Measurements from ENCODE around the gene KIAA0825. TPM values are rescaled to one million over a fixed set of nuclear protein-coding genes. Genes with fewer than 3 reads are reported as not detected.

KIAA0825 gene
- total RNA-seq, 1 donor from 2014 or later, result 5.8 TPM

DNA sequence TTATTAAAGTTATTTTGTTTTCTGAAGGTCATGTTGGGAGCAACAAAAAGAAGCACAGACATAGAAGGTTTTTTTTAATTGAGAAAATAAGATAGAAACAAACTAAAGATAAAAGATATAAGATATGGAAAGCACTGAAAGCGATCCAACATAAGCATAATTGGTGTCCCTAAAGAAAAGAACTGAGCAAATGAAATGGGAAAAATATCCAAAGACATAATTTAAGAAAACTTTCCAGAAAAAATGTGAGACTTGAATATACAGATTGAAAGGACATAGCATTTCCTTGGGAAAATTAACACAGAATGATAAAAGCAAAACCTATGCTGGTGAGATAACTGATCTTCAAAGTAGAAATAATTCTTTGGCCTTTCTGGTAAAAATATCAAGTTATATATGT lies 289.3 kb downstream of the KIAA0825 start:
- no peaks in the 10 kb centered on the region for H3K36me3 Mint-ChIP-seq (ENCODE audit: insufficient read depth)
- peaks cover 30% of the 10 kb centered on the region for H3K9me3 Mint-ChIP-seq (ENCODE audit: low read depth)
- TF ChIP-seq, protein P1, sequence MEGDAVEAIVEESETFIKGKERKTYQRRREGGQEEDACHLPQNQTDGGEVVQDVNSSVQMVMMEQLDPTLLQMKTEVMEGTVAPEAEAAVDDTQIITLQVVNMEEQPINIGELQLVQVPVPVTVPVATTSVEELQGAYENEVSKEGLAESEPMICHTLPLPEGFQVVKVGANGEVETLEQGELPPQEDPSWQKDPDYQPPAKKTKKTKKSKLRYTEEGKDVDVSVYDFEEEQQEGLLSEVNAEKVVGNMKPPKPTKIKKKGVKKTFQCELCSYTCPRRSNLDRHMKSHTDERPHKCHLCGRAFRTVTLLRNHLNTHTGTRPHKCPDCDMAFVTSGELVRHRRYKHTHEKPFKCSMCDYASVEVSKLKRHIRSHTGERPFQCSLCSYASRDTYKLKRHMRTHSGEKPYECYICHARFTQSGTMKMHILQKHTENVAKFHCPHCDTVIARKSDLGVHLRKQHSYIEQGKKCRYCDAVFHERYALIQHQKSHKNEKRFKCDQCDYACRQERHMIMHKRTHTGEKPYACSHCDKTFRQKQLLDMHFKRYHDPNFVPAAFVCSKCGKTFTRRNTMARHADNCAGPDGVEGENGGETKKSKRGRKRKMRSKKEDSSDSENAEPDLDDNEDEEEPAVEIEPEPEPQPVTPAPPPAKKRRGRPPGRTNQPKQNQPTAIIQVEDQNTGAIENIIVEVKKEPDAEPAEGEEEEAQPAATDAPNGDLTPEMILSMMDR (IDR thresholded peaks at IDR 0.05; ENCODE audit: unreplicated experiment), result no peak
- H3K27ac Mint-ChIP-seq, result no peak overlapping the region
- no peak overlapping the region for H3K4me3 Mint-ChIP-seq (ENCODE audit: low read depth)
- DNase-seq (ENCODE audit: low spot score, unreplicated experiment), result no peak
- no peaks in the 10 kb centered on the region for H3K4me1 Mint-ChIP-seq (ENCODE audit: low read depth)
- no peaks in the 10 kb centered on the region for H3K27me3 Mint-ChIP-seq

DNA sequence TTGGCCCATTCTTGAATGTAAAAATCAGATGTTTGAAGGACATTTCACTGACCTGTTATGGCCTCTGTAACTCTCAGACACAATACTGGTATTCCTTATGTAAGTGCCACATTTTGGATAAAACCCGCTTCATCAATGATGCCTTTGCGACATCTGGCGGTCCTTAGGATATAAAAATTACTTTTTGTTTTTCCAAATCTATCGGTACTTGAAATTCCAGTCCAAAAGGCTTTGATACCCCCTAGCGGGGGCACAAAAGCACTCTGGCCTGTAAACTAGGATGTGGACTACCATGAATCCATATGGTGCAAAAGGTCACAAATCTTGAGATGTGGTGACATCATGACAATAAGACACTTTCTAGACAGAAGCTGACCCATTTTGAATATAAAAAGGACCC lies 291.8 kb downstream of the KIAA0825 start:
- no peaks in the 10 kb centered on the region for H3K27me3 Mint-ChIP-seq
- no peak overlapping the region for H3K4me3 Mint-ChIP-seq (ENCODE audit: low read depth)
- no peaks in the 10 kb centered on the region for H3K4me1 Mint-ChIP-seq (ENCODE audit: low read depth)
- TF ChIP-seq, protein P1 (IDR thresholded peaks at IDR 0.05; ENCODE audit: unreplicated experiment), result no peak
- DNase-seq (ENCODE audit: low spot score, unreplicated experiment), result no peak
- H3K36me3 Mint-ChIP-seq (ENCODE audit: insufficient read depth), result no peaks in the 10 kb centered on the region
- H3K27ac Mint-ChIP-seq, result no peak overlapping the region
- H3K9me3 Mint-ChIP-seq (ENCODE audit: low read depth), result peaks cover 19% of the 10 kb centered on the region

DNA sequence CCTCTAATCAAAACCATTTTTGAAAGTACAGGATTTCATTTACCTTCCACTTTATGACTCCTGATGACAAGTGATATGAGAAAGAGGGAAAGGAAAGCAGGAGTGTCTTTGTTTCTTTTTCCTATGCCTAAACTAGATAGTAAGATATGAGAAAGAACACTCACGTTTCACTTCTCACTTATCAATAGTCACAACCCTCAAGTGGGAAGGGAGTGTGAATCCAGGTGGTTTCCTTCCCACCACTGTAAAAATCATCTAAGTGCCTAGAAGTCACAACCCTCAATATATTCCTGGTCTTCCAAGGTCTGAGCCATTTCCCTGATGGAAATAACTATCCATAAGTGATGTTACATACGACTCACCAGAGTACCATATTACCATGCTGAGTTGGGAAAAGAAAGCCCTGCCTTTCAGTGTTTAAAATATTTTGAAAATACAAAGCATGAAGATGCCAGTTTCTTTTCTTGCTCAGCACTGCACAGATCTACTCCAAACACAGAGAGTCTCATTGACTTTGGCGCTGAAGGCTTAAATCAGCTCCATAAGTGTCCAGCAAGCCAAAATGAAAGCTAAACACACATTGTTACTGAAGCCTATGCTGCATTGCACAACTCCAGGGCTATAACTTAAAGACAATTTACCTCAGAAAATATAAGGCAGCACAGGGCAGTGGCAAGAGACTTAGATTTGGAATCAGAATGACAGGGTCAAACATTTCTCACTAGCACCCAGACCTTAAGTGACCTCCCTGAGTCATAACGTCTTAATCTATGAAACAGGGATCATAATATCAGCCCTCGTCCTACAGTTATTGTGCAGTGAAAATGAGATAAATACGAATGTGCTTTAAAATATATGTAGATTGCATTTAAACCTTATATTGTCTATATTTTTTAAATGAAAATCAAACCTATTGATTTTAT lies 301.2 kb downstream of the KIAA0825 start:
- DNase-seq (ENCODE audit: low spot score, unreplicated experiment), result no peak
- Mint-ChIP-seq H3K27ac (no peak overlapping the region), H3K9me3 (ENCODE audit: low read depth) (no peaks in the 10 kb centered on the region), H3K4me1 (ENCODE audit: low read depth) (no peaks in the 10 kb centered on the region), H3K36me3 (ENCODE audit: insufficient read depth) (no peaks in the 10 kb centered on the region), H3K4me3 (ENCODE audit: low read depth) (no peak overlapping the region), H3K27me3 (peaks cover 42% of the 10 kb centered on the region)
- TF ChIP-seq, protein P1 (IDR thresholded peaks at IDR 0.05; ENCODE audit: unreplicated experiment), result no peak

DNA sequence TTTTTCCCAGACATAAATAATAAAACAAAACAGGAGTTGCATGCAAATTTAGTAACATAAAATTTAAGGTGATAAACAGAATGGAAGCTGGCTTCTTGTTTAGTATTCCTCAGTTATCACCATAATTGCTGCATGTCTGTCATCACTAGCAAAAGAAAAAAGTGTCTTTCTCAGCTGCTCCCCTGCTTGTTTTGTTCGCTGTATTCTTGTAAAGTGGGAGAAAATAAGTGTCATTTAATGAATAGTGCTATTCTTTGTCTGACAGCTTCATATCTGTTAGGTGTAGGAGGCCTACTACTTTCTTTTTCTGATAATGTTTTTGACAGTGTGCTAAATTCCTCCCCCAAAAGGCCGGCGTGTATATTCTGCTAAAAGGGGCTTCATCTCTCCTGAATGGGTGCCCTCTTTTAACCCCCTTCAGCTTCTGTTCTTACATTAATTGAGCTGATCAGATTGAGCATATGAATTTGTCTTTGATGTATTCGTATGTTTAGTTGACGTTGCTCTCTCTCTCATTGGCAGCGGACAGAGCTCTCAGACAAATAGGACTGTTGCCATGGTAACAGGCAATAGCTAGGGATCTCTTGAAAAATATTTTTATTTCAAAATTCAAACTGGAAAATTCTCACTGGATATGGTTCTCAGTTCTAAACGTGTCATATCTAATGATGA lies 303.8 kb downstream of the KIAA0825 start:
- Mint-ChIP-seq H3K4me1 (ENCODE audit: low read depth) (no peaks in the 10 kb centered on the region), H3K27me3 (peaks cover 53% of the 10 kb centered on the region), H3K36me3 (ENCODE audit: insufficient read depth) (no peaks in the 10 kb centered on the region), H3K9me3 (ENCODE audit: low read depth) (no peaks in the 10 kb centered on the region), H3K27ac (no peak overlapping the region), H3K4me3 (ENCODE audit: low read depth) (no peak overlapping the region)
- TF ChIP-seq, protein P1 (IDR thresholded peaks at IDR 0.05; ENCODE audit: unreplicated experiment), result no peak
- DNase-seq (ENCODE audit: low spot score, unreplicated experiment), result no peak

DNA sequence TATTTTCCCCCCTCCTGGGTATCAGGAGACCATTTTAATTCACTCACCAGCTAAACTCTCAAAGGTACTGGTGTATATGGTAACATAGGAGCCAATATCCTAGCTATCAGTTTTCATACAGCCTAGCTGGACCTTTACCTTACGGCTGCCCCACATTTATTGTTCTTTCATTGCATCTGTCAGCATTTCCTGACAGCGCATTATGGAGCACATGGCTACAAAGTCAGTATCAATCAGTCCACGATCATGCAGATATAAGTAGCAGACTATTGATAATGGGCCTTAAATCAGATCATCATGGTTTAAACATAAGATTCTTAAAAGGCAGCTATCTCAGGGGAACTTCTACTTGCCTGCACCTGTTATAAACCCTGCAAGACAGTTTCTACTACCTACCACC lies 304.7 kb downstream of the KIAA0825 start:
- H3K27ac Mint-ChIP-seq, result no peak overlapping the region
- DNase-seq (ENCODE audit: low spot score, unreplicated experiment), result no peak
- peaks cover 1% of the 10 kb centered on the region for H3K4me1 Mint-ChIP-seq (ENCODE audit: low read depth)

More for the DNA sequence above, 304.7 kb downstream of the KIAA0825 start:
- Mint-ChIP-seq H3K36me3 (ENCODE audit: insufficient read depth) (no peaks in the 10 kb centered on the region), H3K4me3 (ENCODE audit: low read depth) (no peak overlapping the region), H3K9me3 (ENCODE audit: low read depth) (no peaks in the 10 kb centered on the region), H3K27me3 (peaks cover 55% of the 10 kb centered on the region)
- TF ChIP-seq, protein P1 (IDR thresholded peaks at IDR 0.05; ENCODE audit: unreplicated experiment), result no peak

All from progenitor cell of endocrine pancreas (in vitro differentiated cells).